ENCODE results near the gene FAM78A.
"Not testable (repeated sequence)": the region's sequence is repeated elsewhere in the genome, so short reads cannot be mapped to it uniquely, and the experiment has no call there.

The FAM78A gene

GRCh38 chr9:131236161-131236560 is 40.1 kb downstream of the FAM78A start:
- no peak for DNase-seq

- DNase-seq, result no peak
Measured at GRCh38 chr9:131235480-131235851, 40.8 kb downstream of the FAM78A start.

- DNase-seq, result no peak
Measured at GRCh38 chr9:131234799-131235479, 41.4 kb downstream of the FAM78A start.

- no peak for DNase-seq
Measured at GRCh38 chr9:131233995-131234394, 42.3 kb downstream of the FAM78A start.

- no peak for DNase-seq
Measured at GRCh38 chr9:131233556-131233955, 42.8 kb downstream of the FAM78A start.

GRCh38 chr9:131228988-131229387 is 47.3 kb downstream of the FAM78A start:
- DNase-seq, result no peak

- no peak for DNase-seq
Measured at GRCh38 chr9:131227959-131228460, 48.3 kb downstream of the FAM78A start.

- no peak for DNase-seq
Measured at GRCh38 chr9:131227112-131227958, 49.0 kb downstream of the FAM78A start.

- DNase-seq, result no peak
Measured at GRCh38 chr9:131226226-131226625, 50.1 kb downstream of the FAM78A start.

- no peak for DNase-seq
Measured at GRCh38 chr9:131222460-131222859, 53.9 kb downstream of the FAM78A start.

GRCh38 chr9:131220485-131220884 is 55.8 kb downstream of the FAM78A start:
- no peak for DNase-seq

- no peak for DNase-seq
Measured at GRCh38 chr9:131218370-131218769, 57.9 kb downstream of the FAM78A start.

GRCh38 chr9:131217331-131218031 is 58.8 kb downstream of the FAM78A start:
- no peak for DNase-seq

- no peak for DNase-seq
Measured at GRCh38 chr9:131216806-131217205, 59.5 kb downstream of the FAM78A start.

GRCh38 chr9:131214876-131215275 is 61.4 kb downstream of the FAM78A start:
- DNase-seq, result no peak

GRCh38 chr9:131214286-131214856 is 61.9 kb downstream of the FAM78A start:
- no peak for DNase-seq

GRCh38 chr9:131211920-131212319 is 64.4 kb downstream of the FAM78A start:
- not testable (repeated sequence) for DNase-seq

All from activated CD4-positive, CD25-positive, alpha-beta regulatory T cell treated with anti-CD3 and anti-CD28 coated beads, Interleukin-2, amount 50 U/mL, for 72 hours (primary cell).